Jurkat, Clone E6-1 (cell line): Measurements from ENCODE around the gene CEBPB.
"Not testable (repeated sequence)": the region's sequence is repeated elsewhere in the genome, so short reads cannot be mapped to it uniquely, and the experiment has no call there.

Experiments
- DNase-seq: peaks from one replicate; pipeline ENCODE4 v3.0.0-alpha.2; 2011; ENCODE audit warnings: low read depth, low spot score
- H3K4me3 ChIP-seq: 2 replicates; pipeline ENCODE4 v1.5.1; 2011; ENCODE audit warnings: mild to moderate bottlenecking, low read length, control low read depth, moderate library complexity

The CEBPB gene

GRCh38 chr20:50191065-50191543 lies 474 bp downstream of the CEBPB start:
- no peak for DNase-seq
- H3K4me3 ChIP-seq, result peak overlapping the region; percentile 81

GRCh38 chr20:50191544-50192363 lies 1.1 kb downstream of the CEBPB start:
- peak; percentile 60 for DNase-seq
- H3K4me3 ChIP-seq, result peak overlapping the region; percentile 81

GRCh38 chr20:50192364-50193198 lies 2.0 kb downstream of the CEBPB start:
- peak overlapping the region; percentile 81 for H3K4me3 ChIP-seq
- peak; percentile 81 for DNase-seq

- DNase-seq, result no peak
- H3K4me3 ChIP-seq, result no peak overlapping the region
Measured at GRCh38 chr20:50193199-50193835, 2.7 kb downstream of the CEBPB start.

GRCh38 chr20:50193836-50194421 lies 3.3 kb downstream of the CEBPB start:
- DNase-seq, result no peak
- no peak overlapping the region for H3K4me3 ChIP-seq

- no peak overlapping the region for H3K4me3 ChIP-seq
Measured at GRCh38 chr20:50194422-50194830, 3.8 kb downstream of the CEBPB start.

GRCh38 chr20:50194831-50195523 lies 4.3 kb downstream of the CEBPB start:
- DNase-seq, result no peak
- H3K4me3 ChIP-seq, result no peak overlapping the region

More at GRCh38 chr20:50194422-50194830, 3.8 kb downstream of the CEBPB start:
- no peak for DNase-seq

GRCh38 chr20:50195524-50196120 lies 5.0 kb downstream of the CEBPB start:
- no peak overlapping the region for H3K4me3 ChIP-seq
- no peak for DNase-seq

GRCh38 chr20:50196248-50196647 lies 5.6 kb downstream of the CEBPB start:
- no peak for DNase-seq
- no peak overlapping the region for H3K4me3 ChIP-seq

- DNase-seq, result no peak
- no peak overlapping the region for H3K4me3 ChIP-seq
Measured at GRCh38 chr20:50196896-50197295, 6.3 kb downstream of the CEBPB start.

- DNase-seq, result no peak
- no peak overlapping the region for H3K4me3 ChIP-seq
Measured at GRCh38 chr20:50197463-50198179, 7.0 kb downstream of the CEBPB start.

GRCh38 chr20:50198180-50198666 lies 7.6 kb downstream of the CEBPB start:
- DNase-seq, result no peak
- H3K4me3 ChIP-seq, result no peak overlapping the region

GRCh38 chr20:50198716-50199115 lies 8.1 kb downstream of the CEBPB start:
- no peak for DNase-seq
- no peak overlapping the region for H3K4me3 ChIP-seq

GRCh38 chr20:50199703-50200102 lies 9.1 kb downstream of the CEBPB start:
- no peak for DNase-seq

GRCh38 chr20:50200482-50201104 lies 10.0 kb downstream of the CEBPB start:
- DNase-seq, result no peak
- no peak overlapping the region for H3K4me3 ChIP-seq

More at GRCh38 chr20:50199703-50200102, 9.1 kb downstream of the CEBPB start:
- no peak overlapping the region for H3K4me3 ChIP-seq

GRCh38 chr20:50201710-50202109 lies 11.1 kb downstream of the CEBPB start:
- not testable (repeated sequence) for DNase-seq, H3K4me3 ChIP-seq

- H3K4me3 ChIP-seq, result no peak overlapping the region
- peak; percentile 79 for DNase-seq
Measured at GRCh38 chr20:50202677-50203076, 12.0 kb downstream of the CEBPB start.
